Liver (tissue), 9 donors: Measurements from ENCODE around the gene CHSY1. TPM values are rescaled to one million over a fixed set of nuclear protein-coding genes. Genes with fewer than 3 reads are reported as not detected.

Source experiments
- DNase-seq: peaks from one replicate; pipeline ENCODE4 v3.0.0-alpha.2; 2017; ENCODE audit warnings: low spot score
- H3K27ac ChIP-seq, 2 donors: one replicate each; pipeline ENCODE4 v1.7.0; 2013; ENCODE audit warnings: inconsistent platforms in 2 of 2, low read length in 2 of 2, control low read depth in 1 of 2, low read depth in 1 of 2, mild to moderate bottlenecking in 1 of 2
- H3K27me3 ChIP-seq, 4 donors: one replicate each; pipeline versions ENCODE4 v1.6.1 to v1.7.0; 2013; ENCODE audit warnings: low read length in 3 of 4, inconsistent platforms in 1 of 4, mild to moderate bottlenecking in 1 of 4, moderate library complexity in 1 of 4; ENCODE audit not compliant: control insufficient read depth in 4 of 4, insufficient read depth in 4 of 4
- H3K36me3 ChIP-seq, 4 donors: one replicate each; pipeline versions ENCODE4 v1.6.1 to v1.7.0; 2013; ENCODE audit warnings: low read length in 3 of 4, mild to moderate bottlenecking in 3 of 4, low read depth in 1 of 4, moderate library complexity in 1 of 4; ENCODE audit not compliant: control insufficient read depth in 4 of 4, insufficient read depth in 3 of 4
- H3K4me1 ChIP-seq, 4 donors: one replicate each; pipeline versions ENCODE4 v1.6.1 to v1.7.0; 2013; ENCODE audit warnings: low read length in 3 of 4, mild to moderate bottlenecking in 3 of 4, moderate library complexity in 1 of 4; ENCODE audit not compliant: control insufficient read depth in 4 of 4, insufficient read depth in 4 of 4
- H3K4me3 ChIP-seq, 3 donors: one replicate each; pipeline versions ENCODE4 v1.6.1 to v1.7.0; 2013; ENCODE audit warnings: low read length in 3 of 3, control low read depth in 1 of 3, low read depth in 1 of 3, mild to moderate bottlenecking in 1 of 3
- H3K9ac ChIP-seq, 2 donors: one replicate each; pipeline ENCODE4 v1.7.0; 2013; ENCODE audit warnings: low read length in 2 of 2, mild to moderate bottlenecking in 2 of 2, moderate library complexity in 2 of 2, control low read depth in 1 of 2, low read depth in 1 of 2
- H3K9me3 ChIP-seq, 4 donors: one replicate each; pipeline versions ENCODE4 v1.6.1 to v1.7.0; 2013; ENCODE audit warnings: low read length in 3 of 4; ENCODE audit not compliant: control insufficient read depth in 4 of 4
- ATF3 ChIP-seq: IDR thresholded peaks from 2 replicates; pipeline ENCODE4 v1.6.1; 2016; ENCODE audit warnings: antibody characterized with exemption
- CTCF ChIP-seq: fragments of 150-350 bp; IDR thresholded peaks from 2 replicates; pipeline ENCODE4 v1.5.1; 2017; ENCODE audit warnings: improper control_type of control experiment, low read depth, low read length; ENCODE audit not compliant: missing input control
- EGR1 ChIP-seq, 2 donors: IDR thresholded peaks; 2 replicates each; pipeline ENCODE4 v1.6.1; 2016 to 2018; ENCODE audit warnings: antibody characterized with exemption in 2 of 2, low read depth in 2 of 2
- FOXA1 ChIP-seq: IDR thresholded peaks from 2 replicates; pipeline ENCODE4 v1.6.1; 2016; ENCODE audit warnings: antibody characterized with exemption
- FOXA2 ChIP-seq: IDR thresholded peaks from 2 replicates; pipeline ENCODE4 v1.6.1; 2016; ENCODE audit warnings: antibody characterized with exemption
- GABPA ChIP-seq, 2 donors: IDR thresholded peaks in 1 of 2; conservative IDR thresholded peaks in 1 of 2; 2 replicates each; pipeline ENCODE4 v1.6.1; 2016; ENCODE audit warnings: antibody characterized with exemption in 2 of 2, mild to moderate bottlenecking in 1 of 2, moderate library complexity in 1 of 2
- HNF4A ChIP-seq, 2 donors: conservative IDR thresholded peaks; 2 replicates each; pipeline ENCODE4 v1.6.1; 2016; ENCODE audit warnings: antibody characterized with exemption in 2 of 2, mild to moderate bottlenecking in 2 of 2
- HNF4G ChIP-seq: IDR thresholded peaks from 2 replicates; pipeline ENCODE4 v1.6.1; 2016; ENCODE audit warnings: antibody characterized with exemption
- JUND ChIP-seq, 2 donors: IDR thresholded peaks; 2 replicates each; pipeline ENCODE4 v1.6.1; 2016; ENCODE audit warnings: antibody characterized with exemption in 2 of 2
- MAX ChIP-seq: IDR thresholded peaks from 2 replicates; pipeline ENCODE4 v1.6.1; 2016; ENCODE audit warnings: antibody characterized with exemption
- NR2F2 ChIP-seq: IDR thresholded peaks from 2 replicates; pipeline ENCODE4 v1.6.1; 2016; ENCODE audit warnings: antibody characterized with exemption
- RAD21 ChIP-seq, 2 donors: IDR thresholded peaks; 2 replicates each; pipeline ENCODE4 v1.6.1; 2016; ENCODE audit warnings: antibody characterized with exemption in 2 of 2, mild to moderate bottlenecking in 2 of 2
- REST ChIP-seq: IDR thresholded peaks from 2 replicates; pipeline ENCODE4 v1.6.1; 2016; ENCODE audit warnings: antibody characterized with exemption, mild to moderate bottlenecking
- RXRA ChIP-seq, 2 donors: IDR thresholded peaks; 2 replicates each; pipeline ENCODE4 v1.6.1; 2017 to 2018; ENCODE audit warnings: antibody characterized with exemption in 2 of 2, mild to moderate bottlenecking in 1 of 2
- SP1 ChIP-seq: IDR thresholded peaks from 2 replicates; pipeline ENCODE4 v1.6.1; 2018; ENCODE audit warnings: antibody characterized with exemption, mild to moderate bottlenecking
- TAF1 ChIP-seq: conservative IDR thresholded peaks from 2 replicates; pipeline ENCODE4 v1.6.1; 2016; ENCODE audit warnings: antibody characterized with exemption, mild to moderate bottlenecking
- YY1 ChIP-seq: IDR thresholded peaks from 2 replicates; pipeline ENCODE4 v1.6.1; 2016; ENCODE audit warnings: antibody characterized with exemption, mild to moderate bottlenecking
- ZBTB33 ChIP-seq: IDR thresholded peaks from 2 replicates; pipeline ENCODE4 v1.6.1; 2016; ENCODE audit warnings: antibody characterized with exemption
- WGBS: extraction: QIAGEN DNeasy Blood & Tissue Kit; methylation state at CpG from one replicate; pipeline ENCODE4 v1.1.7; 2013; 5-methylcytosine and 5-hydroxymethylcytosine counted together
- polyA plus RNA-seq, 2 donors: library from polyadenylated mRNA; stranded (reverse) in 1 of 2; unstranded in 1 of 2; fragments of 200-250 nt in 1 of 2; fragments of >200 nt in 1 of 2; fragmentation: Nextera tagmentation in 1 of 2; extraction: Ambion mirVana in 1 of 2; gene quantifications; one replicate each; pipeline versions ENCODE4 v1.2.1 to v1.2.3, GENCODE V29; 2013 to 2015
- total RNA-seq, 2 donors: library from RNA; depleted of rRNA; stranded (reverse); fragments of >200 nt; gene quantifications; one replicate each; pipeline ENCODE4 v1.2.3, GENCODE V29; 2014
- donor health status: healthy.
- donor health status: healthy.
- donor health status: healthy.
- donor health status: healthy.
- donor health status: healthy.

CHSY1 gene
- total and polyA plus RNA-seq, 4 donors, result 1.4 to 12.3 (median 6.6) TPM

- Histone ChIP-seq H3K4me1 (peaks cover 0 to 2% (median 0%) of the 10 kb centered on the region in 4 donors), H3K27me3 (no peaks in the 10 kb centered on the region), H3K9ac (no peak overlapping the region), H3K36me3 (no peaks in the 10 kb centered on the region), H3K4me3 (no peak overlapping the region), H3K27ac (no peak overlapping the region), H3K9me3 (no peaks in the 10 kb centered on the region)
- no peak for TF ChIP-seq RXRA (IDR thresholded peaks at IDR 0.05)
- TF ChIP-seq FOXA2, result no peak
- TF ChIP-seq TAF1, result no peak
- no peak for TF ChIP-seq FOXA1
- no peak for TF ChIP-seq GABPA (IDR thresholded peaks at IDR 0.05 in 1 of 2, conservative IDR thresholded peaks at IDR 0.05 in 1 of 2)
- TF ChIP-seq HNF4A (conservative IDR thresholded peaks at IDR 0.05), result no peak
- TF ChIP-seq YY1, result no peak
- no peak for TF ChIP-seq EGR1 (IDR thresholded peaks at IDR 0.05; ENCODE audit: low read depth in 2 of 2)
- no peak for TF ChIP-seq SP1
- no peak for TF ChIP-seq ATF3
- no peak for TF ChIP-seq RAD21 (IDR thresholded peaks at IDR 0.05)
- no peak for TF ChIP-seq NR2F2
- TF ChIP-seq CTCF, result no peak
- TF ChIP-seq HNF4G, result no peak
- TF ChIP-seq REST, result no peak
- TF ChIP-seq JUND (IDR thresholded peaks at IDR 0.05), result no peak
- TF ChIP-seq MAX, result no peak
- TF ChIP-seq ZBTB33, result no peak
- WGBS, result 82% methylated on average over 3 of the region's 3 CpGs
- no peak for DNase-seq
Observed at GRCh38 chr15:101213147-101213546, 38.7 kb downstream of the CHSY1 start.

- WGBS, result 93% methylated on average over 4 of the region's 4 CpGs
- Histone ChIP-seq H3K4me1 (peaks cover 0 to 2% (median 0%) of the 10 kb centered on the region in 4 donors), H3K27me3 (no peaks in the 10 kb centered on the region), H3K27ac (no peak overlapping the region), H3K4me3 (no peak overlapping the region), H3K9me3 (no peaks in the 10 kb centered on the region), H3K36me3 (no peaks in the 10 kb centered on the region), H3K9ac (no peak overlapping the region)
- no peak for DNase-seq
- TF ChIP-seq ZBTB33 (no peak), YY1 (no peak), FOXA1 (no peak), HNF4A (conservative IDR thresholded peaks at IDR 0.05) (no peak), NR2F2 (no peak), EGR1 (IDR thresholded peaks at IDR 0.05; ENCODE audit: low read depth in 2 of 2) (no peak), RXRA (IDR thresholded peaks at IDR 0.05) (no peak), MAX (no peak), CTCF (no peak), FOXA2 (no peak), HNF4G (no peak), SP1 (no peak)
Observed at GRCh38 chr15:101211897-101212296, 40.0 kb downstream of the CHSY1 start.
